Neural cell (in vitro differentiated cells): ENCODE results near the gene TDRD15. TPM values are rescaled to one million over a fixed set of nuclear protein-coding genes. Genes with fewer than 3 reads are reported as not detected.

Source experiments
- H2AFZ ChIP-seq: fragments of 200-600, 300-800 bp; sonication (generic), shearing (Covaris generic); 2 replicates; pipeline ENCODE4 v1.6.0; 2014; ENCODE audit warnings: low read depth, mild to moderate bottlenecking, antibody characterized with exemption, low read length, moderate library complexity
- H3F3A ChIP-seq: fragments of 200-600 bp; shearing (Covaris generic); 2 replicates; pipeline ENCODE4 v1.6.1; 2016; ENCODE audit warnings: mild to moderate bottlenecking, moderate library complexity, mixed read lengths, antibody characterized with exemption, low read length; ENCODE audit not compliant: insufficient read depth, poor library complexity, severe bottlenecking
- H3K27ac ChIP-seq: fragments of 200-600, 300-800 bp; sonication (generic), shearing (Covaris generic); 2 replicates; pipeline ENCODE4 v1.5.1; 2014; ENCODE audit warnings: mild to moderate bottlenecking, low read length, moderate library complexity
- H3K27me3 ChIP-seq: fragments of 300-800, 200-600 bp; sonication (generic), shearing (Covaris generic); 2 replicates; pipeline ENCODE4 v1.6.0; 2014; ENCODE audit warnings: mild to moderate bottlenecking, low read depth, low read length, moderate library complexity; ENCODE audit not compliant: insufficient read depth
- H3K36me3 ChIP-seq: fragments of 300-800, 200-600 bp; sonication (generic), shearing (Covaris generic); 2 replicates; pipeline ENCODE4 v1.5.1; 2014; ENCODE audit warnings: mild to moderate bottlenecking, antibody characterized with exemption, low read length, moderate library complexity; ENCODE audit not compliant: insufficient read depth
- H3K4me2 ChIP-seq: fragments of 300-800, 200-600 bp; sonication (generic), shearing (Covaris generic); 2 replicates; pipeline ENCODE4 v1.6.0; 2014; ENCODE audit warnings: mild to moderate bottlenecking, low read length
- H3K4me3 ChIP-seq: fragments of 300-800, 200-600 bp; sonication (generic), shearing (Covaris generic); 2 replicates; pipeline ENCODE4 v1.5.1; 2014; ENCODE audit warnings: mild to moderate bottlenecking, low read length, moderate library complexity
- H3K79me2 ChIP-seq: fragments of 200-600 bp; shearing (Covaris generic); replicated peaks from 2 replicates; pipeline ENCODE4 v1.6.0; 2014; ENCODE audit warnings: mild to moderate bottlenecking, low read length, moderate library complexity; ENCODE audit not compliant: insufficient read depth
- H3K9ac ChIP-seq: fragments of 300-800, 200-600 bp; sonication (generic), shearing (Covaris generic); 2 replicates; pipeline ENCODE4 v1.6.1; 2016; ENCODE audit warnings: mild to moderate bottlenecking, low read length, mixed read lengths
- H3K9me2 ChIP-seq: fragments of 200-600 bp; shearing (Covaris generic); 2 replicates; pipeline ENCODE4 v1.6.1; 2016; ENCODE audit warnings: mild to moderate bottlenecking, low read length, mixed read lengths; ENCODE audit not compliant: insufficient read depth
- H3K9me3 ChIP-seq: fragments of 200-600, 300-800 bp; sonication (generic), shearing (Covaris generic); 2 replicates; pipeline ENCODE4 v1.6.1; 2016; ENCODE audit warnings: mild to moderate bottlenecking, mixed run types, low read length, moderate library complexity, mixed read lengths
- H4K20me1 ChIP-seq: fragments of 200-600 bp; shearing (Covaris generic); 2 replicates; pipeline ENCODE4 v1.6.1; 2016; ENCODE audit warnings: mild to moderate bottlenecking, mixed run types; ENCODE audit not compliant: insufficient read depth
- EP300 ChIP-seq: fragments of 450-650 bp; conservative IDR thresholded peaks from 2 replicates; pipeline ENCODE4 v1.6.1; 2014; ENCODE audit warnings: antibody characterized with exemption, mild to moderate bottlenecking, moderate library complexity; ENCODE audit not compliant: poor library complexity, severe bottlenecking
- EZH2 ChIP-seq: fragments of 200-600, 300-800 bp; shearing (Covaris generic), sonication (generic); IDR thresholded peaks from 2 replicates; pipeline ENCODE4 v1.6.1; 2014; ENCODE audit warnings: antibody characterized with exemption, low read length, borderline replicate concordance, mild to moderate bottlenecking; ENCODE audit not compliant: insufficient read depth, poor library complexity, severe bottlenecking
- MXI1 ChIP-seq: fragments of 450-650 bp; conservative IDR thresholded peaks from 2 replicates; pipeline ENCODE4 v1.6.1; 2014; ENCODE audit warnings: antibody characterized with exemption, mild to moderate bottlenecking; ENCODE audit not compliant: poor library complexity, severe bottlenecking
- POLR2AphosphoS5 ChIP-seq: IDR thresholded peaks from 2 replicates; pipeline ENCODE4 v1.6.1; 2012
- RAD21 ChIP-seq: fragments of 450-650 bp; conservative IDR thresholded peaks from 2 replicates; pipeline ENCODE4 v1.6.1; 2014; ENCODE audit warnings: antibody characterized with exemption, mild to moderate bottlenecking, moderate library complexity
- SMC3 ChIP-seq: fragments of 450-650 bp; conservative IDR thresholded peaks from 2 replicates; pipeline ENCODE4 v1.6.1; 2014; ENCODE audit warnings: antibody characterized with exemption, mild to moderate bottlenecking, moderate library complexity; ENCODE audit not compliant: poor library complexity
- TAF1 ChIP-seq: IDR thresholded peaks from 2 replicates; pipeline ENCODE4 v1.6.1; 2012; ENCODE audit warnings: low read depth
- polyA plus RNA-seq: library from polyadenylated mRNA; depleted of rRNA; stranded (reverse); fragments of >200 nt; gene quantifications from 2 replicates; pipeline ENCODE4 v1.2.3, GENCODE V29; 2014
- TF ChIP-seq, protein P1 (sequence below): fragments of 450-650 bp; IDR thresholded peaks from 2 replicates; pipeline ENCODE4 v1.5.1; 2014; ENCODE audit warnings: antibody characterized with exemption, mild to moderate bottlenecking, moderate library complexity; ENCODE audit not compliant: poor library complexity, severe bottlenecking
- TF ChIP-seq, protein P2 (sequence below): IDR thresholded peaks from 2 replicates; pipeline ENCODE4 v1.6.1; 2012; ENCODE audit warnings: borderline replicate concordance

The TDRD15 gene
- polyA plus RNA-seq, 1 donor from 2014 or later: not detected

DNA sequence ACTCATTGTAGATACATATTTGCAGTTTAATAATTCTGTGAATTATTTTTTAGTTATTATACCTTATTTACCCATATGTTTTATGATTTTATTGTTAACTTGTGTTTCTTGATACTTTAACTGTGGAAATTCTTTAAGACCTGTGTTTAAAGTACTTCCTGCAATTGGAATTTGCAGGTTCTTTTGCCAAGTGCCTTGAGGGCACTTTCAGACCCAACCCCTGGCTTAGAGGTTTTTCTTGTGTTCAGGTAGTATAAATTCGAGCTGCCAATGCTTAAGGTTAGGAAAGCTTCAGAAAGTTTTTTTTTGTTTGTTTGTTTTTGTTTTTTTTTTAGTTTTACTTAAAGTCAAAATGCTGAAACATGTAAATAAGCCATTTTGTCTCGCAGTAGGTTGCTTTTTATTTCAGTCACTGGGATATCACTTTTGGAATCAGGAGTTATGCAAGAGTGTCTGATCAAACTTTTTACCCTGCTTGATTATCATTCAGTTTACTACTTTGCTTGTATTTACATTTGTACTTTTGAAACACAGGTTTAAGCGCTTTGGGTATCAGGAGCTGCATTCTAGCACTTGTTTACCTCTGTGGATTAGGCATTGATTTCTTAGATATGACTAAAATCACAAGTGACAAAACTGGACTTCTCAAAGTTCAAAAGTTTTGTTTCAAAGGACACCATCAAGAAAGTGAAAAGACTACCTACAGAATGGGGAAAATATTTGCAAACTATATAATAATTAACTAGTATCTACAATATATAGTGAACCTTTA lies 31.8 kb downstream of the TDRD15 start:
- H3K36me3 ChIP-seq: no peaks in the 10 kb centered on the region
- TF ChIP-seq, protein P1, sequence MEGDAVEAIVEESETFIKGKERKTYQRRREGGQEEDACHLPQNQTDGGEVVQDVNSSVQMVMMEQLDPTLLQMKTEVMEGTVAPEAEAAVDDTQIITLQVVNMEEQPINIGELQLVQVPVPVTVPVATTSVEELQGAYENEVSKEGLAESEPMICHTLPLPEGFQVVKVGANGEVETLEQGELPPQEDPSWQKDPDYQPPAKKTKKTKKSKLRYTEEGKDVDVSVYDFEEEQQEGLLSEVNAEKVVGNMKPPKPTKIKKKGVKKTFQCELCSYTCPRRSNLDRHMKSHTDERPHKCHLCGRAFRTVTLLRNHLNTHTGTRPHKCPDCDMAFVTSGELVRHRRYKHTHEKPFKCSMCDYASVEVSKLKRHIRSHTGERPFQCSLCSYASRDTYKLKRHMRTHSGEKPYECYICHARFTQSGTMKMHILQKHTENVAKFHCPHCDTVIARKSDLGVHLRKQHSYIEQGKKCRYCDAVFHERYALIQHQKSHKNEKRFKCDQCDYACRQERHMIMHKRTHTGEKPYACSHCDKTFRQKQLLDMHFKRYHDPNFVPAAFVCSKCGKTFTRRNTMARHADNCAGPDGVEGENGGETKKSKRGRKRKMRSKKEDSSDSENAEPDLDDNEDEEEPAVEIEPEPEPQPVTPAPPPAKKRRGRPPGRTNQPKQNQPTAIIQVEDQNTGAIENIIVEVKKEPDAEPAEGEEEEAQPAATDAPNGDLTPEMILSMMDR: no peak
- no peak for TF ChIP-seq MXI1
- no peak for TF ChIP-seq EP300
- TF ChIP-seq EZH2: no peak
- TF ChIP-seq, protein P2, sequence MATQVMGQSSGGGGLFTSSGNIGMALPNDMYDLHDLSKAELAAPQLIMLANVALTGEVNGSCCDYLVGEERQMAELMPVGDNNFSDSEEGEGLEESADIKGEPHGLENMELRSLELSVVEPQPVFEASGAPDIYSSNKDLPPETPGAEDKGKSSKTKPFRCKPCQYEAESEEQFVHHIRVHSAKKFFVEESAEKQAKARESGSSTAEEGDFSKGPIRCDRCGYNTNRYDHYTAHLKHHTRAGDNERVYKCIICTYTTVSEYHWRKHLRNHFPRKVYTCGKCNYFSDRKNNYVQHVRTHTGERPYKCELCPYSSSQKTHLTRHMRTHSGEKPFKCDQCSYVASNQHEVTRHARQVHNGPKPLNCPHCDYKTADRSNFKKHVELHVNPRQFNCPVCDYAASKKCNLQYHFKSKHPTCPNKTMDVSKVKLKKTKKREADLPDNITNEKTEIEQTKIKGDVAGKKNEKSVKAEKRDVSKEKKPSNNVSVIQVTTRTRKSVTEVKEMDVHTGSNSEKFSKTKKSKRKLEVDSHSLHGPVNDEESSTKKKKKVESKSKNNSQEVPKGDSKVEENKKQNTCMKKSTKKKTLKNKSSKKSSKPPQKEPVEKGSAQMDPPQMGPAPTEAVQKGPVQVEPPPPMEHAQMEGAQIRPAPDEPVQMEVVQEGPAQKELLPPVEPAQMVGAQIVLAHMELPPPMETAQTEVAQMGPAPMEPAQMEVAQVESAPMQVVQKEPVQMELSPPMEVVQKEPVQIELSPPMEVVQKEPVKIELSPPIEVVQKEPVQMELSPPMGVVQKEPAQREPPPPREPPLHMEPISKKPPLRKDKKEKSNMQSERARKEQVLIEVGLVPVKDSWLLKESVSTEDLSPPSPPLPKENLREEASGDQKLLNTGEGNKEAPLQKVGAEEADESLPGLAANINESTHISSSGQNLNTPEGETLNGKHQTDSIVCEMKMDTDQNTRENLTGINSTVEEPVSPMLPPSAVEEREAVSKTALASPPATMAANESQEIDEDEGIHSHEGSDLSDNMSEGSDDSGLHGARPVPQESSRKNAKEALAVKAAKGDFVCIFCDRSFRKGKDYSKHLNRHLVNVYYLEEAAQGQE: no peak
- no peak for TF ChIP-seq SMC3
- TF ChIP-seq POLR2AphosphoS5: no peak
- no peak for TF ChIP-seq RAD21
- no peak for TF ChIP-seq TAF1
- no peaks in the 10 kb centered on the region for H4K20me1 ChIP-seq
- H3K27ac ChIP-seq: no peak overlapping the region
- no peaks in the 10 kb centered on the region for H3K79me2 ChIP-seq
- H3K9me2 ChIP-seq: no peaks in the 10 kb centered on the region
- H3K9me3 ChIP-seq: no peaks in the 10 kb centered on the region
- no peaks in the 10 kb centered on the region for H3F3A ChIP-seq
- H3K27me3 ChIP-seq: no peaks in the 10 kb centered on the region
- no peak overlapping the region for H3K4me2 ChIP-seq
- H3K4me3 ChIP-seq: no peak overlapping the region
- no peak overlapping the region for H3K9ac ChIP-seq
- no peak overlapping the region for H2AFZ ChIP-seq

DNA sequence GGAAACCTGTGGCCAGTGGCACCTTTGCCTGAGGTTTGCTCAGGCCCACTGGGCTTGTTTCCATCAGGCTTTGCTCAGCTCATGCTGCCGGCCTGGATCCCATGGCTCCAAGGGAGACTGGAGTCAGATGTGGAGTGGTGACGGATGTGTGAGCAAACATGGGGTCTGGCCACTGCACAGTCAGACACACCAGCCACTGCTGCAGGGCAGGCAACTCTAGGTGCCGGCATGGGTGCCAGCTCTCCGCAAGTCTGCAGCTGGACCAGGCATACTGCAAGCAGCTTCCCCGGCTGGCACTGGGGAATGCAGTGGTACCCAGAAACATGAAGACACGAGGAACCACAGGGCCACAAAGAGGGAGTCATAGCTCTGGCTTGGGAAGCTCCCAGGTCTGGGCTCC lies 37.4 kb downstream of the TDRD15 start:
- no peak overlapping the region for H3K9ac ChIP-seq
- H3K36me3 ChIP-seq: no peaks in the 10 kb centered on the region
- no peaks in the 10 kb centered on the region for H3K27me3 ChIP-seq
- H2AFZ ChIP-seq: no peak overlapping the region
- H3K9me2 ChIP-seq: no peaks in the 10 kb centered on the region
- no peaks in the 10 kb centered on the region for H3K9me3 ChIP-seq
- TF ChIP-seq MXI1: no peak
- no peaks in the 10 kb centered on the region for H3K79me2 ChIP-seq
- H3K4me2 ChIP-seq: no peak overlapping the region
- H4K20me1 ChIP-seq: no peaks in the 10 kb centered on the region
- H3K27ac ChIP-seq: no peak overlapping the region
- no peak overlapping the region for H3K4me3 ChIP-seq
- H3F3A ChIP-seq: no peaks in the 10 kb centered on the region
